ENCODE results near the gene CHD3. TPM values are rescaled to one million over a fixed set of nuclear protein-coding genes. Genes with fewer than 3 reads are reported as not detected.

The CHD3 gene
- total and polyA plus RNA-seq, 10 of the 15 experiments (the other 5 are each of a cell fraction or from before 2014, with no cell fraction given), result 1.4 to 86.8 (median 39.1) TPM

- ChIA-PET POLR2A (interaction anchor here (1.0 to 2.8 kb wide), 2 partner anchors 14 to 90 kb away, joined by 4 to 12 read pairs; partner anchors contain the start of genes CYB5D1 and NAA38), RAD21 (ENCODE audit: unreplicated experiment) (no interaction called here), SMC1A (ENCODE audit: uncharacterized antibody, unreplicated experiment) (interaction anchor here (0.6 to 1.4 kb wide), 3 partner anchors 10 to 31 kb away, joined by 3 read pairs; no protein-coding TSS in a partner anchor), CTCF (no interaction called here)
- H4K20me1 ChIP-seq (ENCODE audit: control insufficient read depth, insufficient read depth), result no peaks in the 10 kb centered on the region
- intact Hi-C loops (cut with micrococcal nuclease; ENCODE audit: unreplicated experiment), result no loop called here
- FAIRE-seq, result no peak
- H3K4me2 ChIP-seq (ENCODE audit: control insufficient read depth, insufficient read depth), result no peak overlapping the region
- no peaks in the 10 kb centered on the region for H3K27me3 ChIP-seq (replicated peaks in 1 of 2; ENCODE audit: control insufficient read depth in 2 of 2, insufficient read depth in 2 of 2, low read length in 1 of 2)
- in situ Hi-C loops (cut with MboI), result no loop called here
- no peak for DNase-seq (ENCODE audit: low read depth, low spot score)
- no TSS peak for BruUV-seq (replicated peaks)
- no peak for TF ChIP-seq BCL3 (IDR thresholded peaks at IDR 0.05; ENCODE audit: borderline replicate concordance, insufficient read depth, low read depth, low read length, poor library complexity, severe bottlenecking)
- no peak for TF ChIP-seq IRF5 (IDR thresholded peaks at IDR 0.05; ENCODE audit: borderline replicate concordance)
- no peak for TF ChIP-seq SPI1 (IDR thresholded peaks at IDR 0.05; ENCODE audit: borderline replicate concordance, insufficient read depth, low read depth, low read length)
- no peak for TF ChIP-seq SMAD1 (IDR thresholded peaks at IDR 0.05; ENCODE audit: low read depth, partially characterized antibody)
- no peak for TF ChIP-seq NFIC (IDR thresholded peaks at IDR 0.05; ENCODE audit: low read depth, low read length)
- peaks cover 12% of the 10 kb centered on the region for H3K4me1 ChIP-seq (ENCODE audit: control insufficient read depth, insufficient read depth, low read length)
- no peak overlapping the region for H3K4me3 ChIP-seq
- no peak overlapping the region for H3K27ac ChIP-seq (ENCODE audit: control insufficient read depth, insufficient read depth)
- no peaks in the 10 kb centered on the region for H3K9me3 ChIP-seq (replicated peaks; ENCODE audit: control insufficient read depth, insufficient read depth, low read length)
- 62% methylated on average over 5 of the region's 5 CpGs for WGBS (ENCODE audit: insufficient coverage, insufficient replicate concordance, low lambda C conversion rate, missing lambda C conversion rate)
- no peak overlapping the region for H3K9ac ChIP-seq (ENCODE audit: control insufficient read depth, insufficient read depth, low read length)
- no peak overlapping the region for H2AFZ ChIP-seq (ENCODE audit: control insufficient read depth, low read depth, low read length)
- peaks cover 12 to 29% of the 10 kb centered on the region in 2 experiments for H3K36me3 ChIP-seq (ENCODE audit: control insufficient read depth in 2 of 2, insufficient read depth in 2 of 2, low read length in 1 of 2)
- H3K79me2 ChIP-seq (ENCODE audit: control insufficient read depth, insufficient read depth, low read length), result no peaks in the 10 kb centered on the region
- ATAC-seq, result no peak
Observed at GRCh38 chr17:7947651-7948050, 59.1 kb downstream of the CHD3 start.

Data from GM12878 (cell line).